Testis (tissue), 2 donors: ENCODE measurements around the gene BLVRB.

Experiments used
- CTCF ChIP-seq, 3 experiments: fragments of 450-650 bp in 2 of 3; fragments of 200-600 bp in 1 of 3; sonication (generic) in 1 of 3; IDR thresholded peaks; one replicate each; pipeline ENCODE4 v1.5.1; 2016 to 2019; ENCODE audit warnings: antibody characterized with exemption in 3 of 3, mild to moderate bottlenecking in 2 of 3, moderate library complexity in 1 of 3
- POLR2A ChIP-seq: fragments of 450-650 bp; IDR thresholded peaks from one replicate; pipeline ENCODE4 v1.6.1; 2017; ENCODE audit warnings: antibody characterized with exemption, mild to moderate bottlenecking, moderate library complexity

- no peak for TF ChIP-seq CTCF (IDR thresholded peaks at IDR 0.05)
- TF ChIP-seq POLR2A, result no peak
Measured at GRCh38 chr19:40486017-40486416, 20.5 kb upstream of the BLVRB start.
